GM19240 (cell line): Measurements from ENCODE around the gene MPHOSPH9.
A peak's percentile ranks its signal among the peaks of the same experiment; 100 is the strongest.

ENCODE experiments used
- DNase-seq: peaks from one replicate; pipeline ENCODE4 v3.0.0; 2011; ENCODE audit warnings: low spot score; ENCODE audit not compliant: insufficient read length

MPHOSPH9 gene

DNA sequence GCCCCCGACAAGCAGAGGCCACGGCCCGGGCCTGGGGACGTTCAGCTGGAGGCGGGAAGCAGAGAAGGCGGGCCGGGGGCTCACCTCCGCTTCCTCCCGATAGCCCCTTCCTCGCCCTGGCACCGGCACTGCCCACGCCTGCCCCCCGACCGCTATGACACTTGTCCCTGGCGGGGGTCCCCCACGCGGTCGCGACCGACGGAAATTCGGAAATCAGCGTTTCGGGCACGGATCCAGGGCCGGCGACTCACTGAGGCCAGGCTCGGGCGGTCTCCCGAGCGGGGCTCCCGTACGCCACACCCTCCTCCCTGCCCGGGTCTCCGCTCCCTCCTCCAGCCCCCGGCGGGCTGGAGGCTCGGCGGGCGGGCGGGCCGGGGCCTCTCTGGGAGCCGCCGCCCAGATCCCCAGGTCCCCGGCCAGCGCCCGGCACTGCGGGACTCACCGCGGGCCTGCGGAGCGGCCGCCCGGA lies 82.6 kb downstream of the MPHOSPH9 start:
- DNase-seq = peak; percentile 27

GRCh38 chr12:123149501-123150274 lies 83.3 kb downstream of the MPHOSPH9 start:
- no peak for DNase-seq

DNA sequence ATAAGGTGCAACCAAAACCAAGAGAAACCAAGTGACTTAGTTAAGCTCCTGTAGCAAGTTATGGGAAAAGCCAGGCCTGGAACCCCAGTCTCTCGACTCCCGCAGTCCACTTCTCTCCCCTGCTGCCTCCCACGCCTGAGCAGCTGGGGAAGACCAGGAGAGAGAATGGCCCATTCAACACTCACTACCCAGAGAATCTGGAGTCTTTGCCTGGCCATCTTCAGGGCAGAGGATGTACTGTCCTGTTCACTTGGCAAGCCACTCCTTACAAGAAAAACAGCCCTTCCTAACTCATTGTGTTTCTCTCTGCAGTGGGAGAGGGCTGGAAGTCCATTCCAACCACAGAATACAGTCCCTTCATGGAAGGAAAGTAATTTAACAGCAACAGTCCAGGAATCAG lies 83.9 kb downstream of the MPHOSPH9 start:
- no peak for DNase-seq

DNA sequence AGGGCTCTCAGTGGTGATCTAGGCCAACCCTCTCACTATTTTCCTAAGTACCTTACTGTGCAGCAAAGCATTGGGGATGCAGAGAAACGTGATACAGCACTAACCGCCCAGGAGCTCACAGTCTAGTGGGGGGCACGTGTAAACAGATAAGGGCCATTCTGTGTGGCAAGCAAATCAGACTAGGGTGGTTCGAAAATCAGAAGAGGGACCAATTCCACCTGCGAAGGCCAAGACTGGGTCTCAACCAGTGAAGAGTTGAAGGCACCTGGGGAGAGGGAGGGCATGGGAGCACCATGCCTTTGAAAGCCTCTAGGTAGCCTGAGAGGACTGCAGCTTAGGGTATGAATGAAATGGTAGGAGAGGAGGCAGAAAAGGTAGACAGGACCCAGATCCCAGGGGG lies 84.3 kb downstream of the MPHOSPH9 start:
- DNase-seq = no peak

DNA sequence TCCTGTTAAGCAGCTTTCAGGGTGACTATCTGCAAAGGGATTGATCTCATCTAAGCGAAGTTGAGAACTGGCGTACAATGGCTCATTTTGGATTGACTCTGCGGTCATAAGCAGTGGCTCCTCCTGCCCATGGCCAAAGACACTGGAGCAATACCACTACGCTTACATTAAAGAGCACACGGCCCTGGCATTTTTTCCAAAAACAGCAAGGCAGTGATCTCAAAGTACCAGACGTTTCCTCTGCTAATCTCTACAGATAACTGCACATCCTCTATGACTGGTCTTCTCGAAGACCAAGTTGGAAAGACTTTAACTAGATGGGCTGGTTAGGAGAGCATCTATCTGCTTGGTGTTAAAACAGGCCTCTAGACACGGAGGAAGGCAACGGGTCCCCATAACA lies 84.7 kb downstream of the MPHOSPH9 start:
- no peak for DNase-seq

DNA sequence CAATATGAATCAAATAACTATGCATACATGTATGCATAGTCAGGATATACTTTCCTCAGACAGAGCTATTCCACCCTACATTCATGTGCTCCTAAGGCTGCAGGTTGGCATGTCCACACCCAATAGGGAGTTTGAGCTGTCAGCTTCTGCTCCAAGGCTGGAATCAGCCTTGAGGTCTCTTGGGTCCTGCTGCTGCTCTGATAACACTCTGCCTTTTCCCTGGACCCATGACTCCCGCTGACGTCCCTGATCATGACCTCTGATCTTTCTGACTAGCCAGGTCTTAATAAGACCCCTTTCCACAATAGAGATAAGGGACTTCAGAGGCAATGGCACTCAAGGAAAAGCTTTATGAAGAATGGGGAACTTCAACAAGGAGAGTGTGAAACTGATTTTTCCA lies 87.7 kb downstream of the MPHOSPH9 start:
- DNase-seq = no peak

GRCh38 chr12:123143736-123144461 lies 89.0 kb downstream of the MPHOSPH9 start:
- DNase-seq = no peak

GRCh38 chr12:123142921-123143735 lies 89.8 kb downstream of the MPHOSPH9 start:
- no peak for DNase-seq

DNA sequence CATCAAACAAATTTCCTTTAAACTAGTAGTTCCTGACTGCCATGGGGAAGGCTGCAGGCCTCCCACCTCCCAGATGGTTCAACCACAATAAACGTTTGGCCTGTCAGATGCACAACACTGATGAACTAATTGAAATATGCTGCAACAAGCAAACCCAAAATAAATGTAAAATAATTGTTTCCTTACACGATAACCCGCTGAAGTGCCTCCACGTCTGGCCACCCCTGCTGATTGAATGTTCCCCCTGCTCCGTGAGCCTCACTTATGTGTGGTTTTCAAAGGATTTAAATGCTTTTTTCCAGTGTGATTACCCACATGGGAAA lies 90.5 kb downstream of the MPHOSPH9 start:
- no peak for DNase-seq

- DNase-seq = no peak
These were observed 91.1 kb downstream of the MPHOSPH9 start for GRCh38 chr12:123141615-123142517.

DNA sequence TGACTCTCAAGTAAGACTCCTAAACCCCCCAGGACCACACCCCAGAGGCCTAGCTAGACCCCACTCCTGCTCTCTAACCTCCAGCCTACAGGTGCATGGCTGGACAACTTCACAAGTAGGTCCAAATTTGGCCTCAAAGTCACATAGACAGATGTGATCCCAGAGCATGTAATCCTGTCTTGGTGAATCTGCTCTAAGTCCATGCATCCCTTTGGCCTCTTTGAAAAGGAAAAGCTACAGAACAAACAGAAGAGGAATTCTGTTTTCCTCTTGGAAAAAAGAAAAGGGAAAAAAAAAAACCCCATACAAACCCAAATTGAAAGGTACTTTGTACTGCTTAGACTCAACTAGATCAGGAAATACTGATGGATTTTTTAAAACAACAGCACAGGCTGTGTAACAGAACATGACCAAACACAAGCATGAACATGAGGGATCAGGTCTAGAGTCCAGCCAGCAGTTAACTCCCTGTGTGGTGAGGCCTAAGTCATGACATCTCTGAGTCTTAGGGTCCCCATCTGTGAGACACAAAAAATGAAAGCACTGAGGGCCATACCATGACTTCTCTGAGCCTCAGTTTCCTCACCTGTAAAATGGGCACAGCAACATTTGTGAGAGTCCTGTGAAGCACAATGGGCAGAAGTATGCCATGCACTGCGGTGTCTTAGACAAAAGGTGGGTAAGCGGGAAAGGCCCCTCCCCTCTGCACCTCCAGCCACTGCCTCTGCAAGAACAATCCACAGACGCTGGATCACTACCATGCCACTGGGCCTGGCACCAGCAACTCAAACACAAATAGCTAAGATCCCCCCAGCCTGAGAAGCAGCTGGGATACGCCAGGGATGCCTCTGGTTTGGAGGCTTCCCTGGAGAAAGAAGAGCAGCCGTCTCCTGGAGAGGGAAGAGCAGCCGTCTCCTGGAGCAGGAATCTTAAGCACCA lies 92.0 kb downstream of the MPHOSPH9 start:
- no peak for DNase-seq

GRCh38 chr12:123139926-123140675 lies 92.8 kb downstream of the MPHOSPH9 start:
- no peak for DNase-seq

- no peak for DNase-seq
These were observed 97.3 kb downstream of the MPHOSPH9 start for GRCh38 chr12:123135688-123136087.

- DNase-seq = no peak
These were observed 98.1 kb downstream of the MPHOSPH9 start for GRCh38 chr12:123134826-123135225.

DNA sequence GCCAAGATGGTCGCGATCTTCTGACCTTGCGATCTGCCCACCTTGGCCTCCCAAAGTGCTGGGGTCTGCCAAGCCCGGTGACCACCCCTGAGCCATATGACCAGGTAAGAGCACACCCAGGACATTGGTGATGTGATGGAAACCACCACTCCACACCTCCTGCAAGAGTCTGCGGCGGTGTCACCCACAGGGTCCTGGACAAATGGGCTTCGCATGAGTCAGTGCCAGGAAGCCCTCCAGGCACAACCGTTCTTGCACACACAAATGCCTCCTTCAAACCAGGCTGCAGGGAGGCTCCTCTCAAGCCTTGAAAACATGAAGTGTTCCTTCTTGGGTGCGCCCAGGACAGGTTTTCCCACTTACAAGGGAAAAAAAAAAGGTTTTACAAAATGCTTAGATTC lies 98.7 kb downstream of the MPHOSPH9 start:
- no peak for DNase-seq

GRCh38 chr12:123133701-123134100 lies 99.2 kb downstream of the MPHOSPH9 start:
- DNase-seq = no peak

- no peak for DNase-seq
These were observed 99.9 kb downstream of the MPHOSPH9 start for GRCh38 chr12:123132951-123133619.

GRCh38 chr12:123131879-123132402 lies 101.0 kb downstream of the MPHOSPH9 start:
- no peak for DNase-seq
